Neural progenitor cell (in vitro differentiated cells): Measurements from ENCODE around the gene LAGE3. TPM values are rescaled to one million over a fixed set of nuclear protein-coding genes. Genes with fewer than 3 reads are reported as not detected.

Experiments used
- DNase-seq: peaks from one replicate; pipeline ENCODE4 v3.0.0-alpha.2; 2016; ENCODE audit warnings: low spot score
- H2AFZ ChIP-seq: fragments of 200-600 bp; sonication (generic); replicated peaks from 2 replicates; pipeline ENCODE4 v1.6.1; 2016; ENCODE audit warnings: antibody characterized with exemption
- H3F3A ChIP-seq: fragments of 200-600 bp; sonication (generic); 2 replicates; pipeline ENCODE4 v1.6.1; 2016; ENCODE audit warnings: antibody characterized with exemption, low read depth
- H3K27ac ChIP-seq: fragments of 200-600 bp; sonication (generic); 2 replicates; pipeline ENCODE4 v1.5.1; 2016; ENCODE audit warnings: mild to moderate bottlenecking
- H3K27me3 ChIP-seq: fragments of 200-600 bp; sonication (generic); 2 replicates; pipeline ENCODE4 v1.6.1; 2016; ENCODE audit warnings: mild to moderate bottlenecking, moderate library complexity
- H3K36me3 ChIP-seq: fragments of 200-600 bp; sonication (generic); 2 replicates; pipeline ENCODE4 v1.5.1; 2016
- H3K4me1 ChIP-seq: fragments of 200-600 bp; sonication (generic); 2 replicates; pipeline ENCODE4 v1.6.1; 2016; ENCODE audit warnings: mixed run types
- H3K4me2 ChIP-seq: fragments of 200-600 bp; sonication (generic); 2 replicates; pipeline ENCODE4 v1.6.1; 2016
- H3K4me3 ChIP-seq: fragments of 200-600 bp; sonication (generic); 2 replicates; pipeline ENCODE4 v1.5.1; 2016
- H3K79me2 ChIP-seq: fragments of 200-600 bp; sonication (generic); 2 replicates; pipeline ENCODE4 v1.6.1; 2016; ENCODE audit warnings: low read depth
- H3K9ac ChIP-seq: fragments of 200-600 bp; sonication (generic); 2 replicates; pipeline ENCODE4 v1.6.1; 2016
- H3K9me3 ChIP-seq: fragments of 200-600 bp; sonication (generic); 2 replicates; pipeline ENCODE4 v1.5.1; 2016; ENCODE audit warnings: low read depth
- H4K20me1 ChIP-seq: fragments of 200-600 bp; sonication (generic); 2 replicates; pipeline ENCODE4 v1.6.1; 2016; ENCODE audit warnings: low read depth
- H3K27ac Mint-ChIP-seq: 3 replicates; pipeline ENCODE4 v1.8.0; 2021; ENCODE audit warnings: mixed read lengths
- H3K27me3 Mint-ChIP-seq: 2 replicates; pipeline ENCODE4 v1.8.0; 2022; ENCODE audit warnings: low read depth, mild to moderate bottlenecking, inconsistent platforms, moderate library complexity, mixed read lengths; ENCODE audit not compliant: insufficient read depth
- H3K36me3 Mint-ChIP-seq: 3 replicates; pipeline ENCODE4 v1.8.0; 2021; ENCODE audit warnings: mixed read lengths
- H3K4me1 Mint-ChIP-seq: 3 replicates; pipeline ENCODE4 v1.8.0; 2021; ENCODE audit warnings: mixed read lengths
- H3K4me3 Mint-ChIP-seq: 3 replicates; pipeline ENCODE4 v1.8.0; 2021; ENCODE audit warnings: mild to moderate bottlenecking, moderate library complexity, mixed read lengths
- H3K9me3 Mint-ChIP-seq: 3 replicates; pipeline ENCODE4 v1.8.0; 2020; ENCODE audit warnings: mixed read lengths
- CTCF ChIP-seq: fragments of 200-600 bp; sonication (generic); IDR thresholded peaks from 2 replicates; pipeline ENCODE4 v1.5.1; 2017; ENCODE audit warnings: antibody characterized with exemption, mild to moderate bottlenecking
- EZH2 ChIP-seq: fragments of 200-600 bp; sonication (generic); IDR thresholded peaks from 2 replicates; pipeline ENCODE4 v1.6.1; 2017; ENCODE audit warnings: antibody characterized with exemption, mild to moderate bottlenecking, moderate library complexity
- EZH2phosphoT487 ChIP-seq: fragments of 200-600 bp; sonication (generic); IDR thresholded peaks from 2 replicates; pipeline ENCODE4 v1.6.1; 2017; ENCODE audit warnings: antibody characterized with exemption
- total RNA-seq: library from RNA; depleted of rRNA; stranded (reverse); fragments of >200 nt; gene quantifications from 2 replicates; pipeline ENCODE4 v1.2.3, GENCODE V29; 2015; ENCODE audit warnings: low replicate concordance

Gene LAGE3
- total RNA-seq, 1 donor from 2014 or later: 7.6 TPM

- Histone ChIP-seq H3K27me3 (no peaks in the 10 kb centered on the region), H4K20me1 (no peaks in the 10 kb centered on the region), H3K4me3 (no peak overlapping the region), H3K36me3 (no peaks in the 10 kb centered on the region), H3K27ac (no peak overlapping the region), H3K4me2 (no peak overlapping the region), H3K9me3 (no peaks in the 10 kb centered on the region), H3K4me1 (no peaks in the 10 kb centered on the region), H3K79me2 (no peaks in the 10 kb centered on the region), H3F3A (peaks cover 3% of the 10 kb centered on the region), H2AFZ (no peak overlapping the region), H3K9ac (no peak overlapping the region)
- H3K27ac Mint-ChIP-seq: no peak overlapping the region
- TF ChIP-seq CTCF (no peak), EZH2 (no peak), EZH2phosphoT487 (no peak)
- no peak overlapping the region for H3K4me3 Mint-ChIP-seq
- H3K27me3 Mint-ChIP-seq: peaks cover 6% of the 10 kb centered on the region
- peaks cover under 1% of the 10 kb centered on the region for H3K36me3 Mint-ChIP-seq
- H3K9me3 Mint-ChIP-seq: peaks cover 23% of the 10 kb centered on the region
- peaks cover 5% of the 10 kb centered on the region for H3K4me1 Mint-ChIP-seq
- DNase-seq: no peak
These were observed 3.7 kb upstream of the LAGE3 start for GRCh38 chrX:154482786-154483185.

- Mint-ChIP-seq H3K4me1 (peaks cover 5% of the 10 kb centered on the region), H3K9me3 (peaks cover 25% of the 10 kb centered on the region), H3K36me3 (no peaks in the 10 kb centered on the region), H3K4me3 (no peak overlapping the region), H3K27me3 (peaks cover 6% of the 10 kb centered on the region), H3K27ac (no peak overlapping the region)
- Histone ChIP-seq H3K79me2 (no peaks in the 10 kb centered on the region), H3K27me3 (no peaks in the 10 kb centered on the region), H3K4me1 (no peaks in the 10 kb centered on the region), H3K9ac (no peak overlapping the region), H4K20me1 (no peaks in the 10 kb centered on the region), H3K36me3 (no peaks in the 10 kb centered on the region), H3K9me3 (no peaks in the 10 kb centered on the region), H2AFZ (no peak overlapping the region), H3K27ac (no peak overlapping the region), H3F3A (peaks cover 3% of the 10 kb centered on the region), H3K4me2 (no peak overlapping the region), H3K4me3 (no peak overlapping the region)
- DNase-seq: no peak
- no peak for TF ChIP-seq CTCF
- no peak for TF ChIP-seq EZH2phosphoT487
- no peak for TF ChIP-seq EZH2
These were observed 3.0 kb upstream of the LAGE3 start for GRCh38 chrX:154481911-154482601.

DNA sequence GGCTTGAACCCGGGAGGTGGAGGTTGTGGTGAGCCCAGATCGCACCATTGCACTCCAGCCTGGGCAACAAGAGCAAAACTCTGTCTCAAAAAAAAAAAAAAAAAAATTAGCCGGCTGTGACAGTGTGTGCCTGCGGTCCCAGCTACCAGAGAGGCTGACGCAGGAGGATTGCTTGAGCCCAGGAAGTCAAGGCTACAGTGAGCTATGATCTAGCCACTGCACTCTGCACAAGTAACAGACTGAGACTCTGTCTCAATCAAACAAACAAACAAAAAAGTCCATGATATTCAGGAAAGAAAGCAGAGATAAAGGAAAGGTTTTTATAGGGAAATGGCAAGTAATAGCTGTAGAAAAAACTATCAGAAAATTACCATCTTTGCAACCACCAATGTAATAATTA lies 2.1 kb upstream of the LAGE3 start:
- Mint-ChIP-seq H3K4me1 (peaks cover 5% of the 10 kb centered on the region), H3K36me3 (peaks cover 4% of the 10 kb centered on the region), H3K4me3 (no peak overlapping the region), H3K27me3 (peaks cover 6% of the 10 kb centered on the region), H3K9me3 (peaks cover 28% of the 10 kb centered on the region), H3K27ac (peak overlapping the region; percentile 91)
- Histone ChIP-seq H3K79me2 (no peaks in the 10 kb centered on the region), H4K20me1 (no peaks in the 10 kb centered on the region), H3K9ac (no peak overlapping the region), H3K4me2 (no peak overlapping the region), H3F3A (no peaks in the 10 kb centered on the region), H3K36me3 (no peaks in the 10 kb centered on the region), H3K4me1 (no peaks in the 10 kb centered on the region), H2AFZ (no peak overlapping the region), H3K4me3 (no peak overlapping the region), H3K27me3 (no peaks in the 10 kb centered on the region), H3K27ac (no peak overlapping the region), H3K9me3 (no peaks in the 10 kb centered on the region)
- no peak for DNase-seq
- TF ChIP-seq EZH2 (no peak), EZH2phosphoT487 (no peak), CTCF (no peak)
